Cerebellar cortex (tissue), 1 donor: ENCODE data around the gene TRIM72.
A peak's percentile ranks its signal among the peaks of the same experiment; 100 is the strongest.
"Not testable (repeated sequence)": the region's sequence is repeated elsewhere in the genome, so short reads cannot be mapped to it uniquely, and the experiment has no call there.

Experiments used
- DNase-seq: peaks from one replicate; pipeline ENCODE4 v3.0.0-alpha.2; 2015; ENCODE audit warnings: low spot score

TRIM72 gene

GRCh38 chr16:31256466-31256865 lies 42.5 kb downstream of the TRIM72 start:
- DNase-seq: no peak

- no peak for DNase-seq
Measured at GRCh38 chr16:31258366-31258765, 44.4 kb downstream of the TRIM72 start.

GRCh38 chr16:31260136-31260931 lies 46.4 kb downstream of the TRIM72 start:
- no peak for DNase-seq

- DNase-seq: no peak
Measured at GRCh38 chr16:31262084-31262483, 48.2 kb downstream of the TRIM72 start.

GRCh38 chr16:31265329-31266245 lies 51.7 kb downstream of the TRIM72 start:
- no peak for DNase-seq

- no peak for DNase-seq
Measured at GRCh38 chr16:31267332-31268032, 53.6 kb downstream of the TRIM72 start.

GRCh38 chr16:31268033-31268365 lies 54.1 kb downstream of the TRIM72 start:
- DNase-seq: no peak

- DNase-seq: no peak
Measured at GRCh38 chr16:31268891-31269290, 55.0 kb downstream of the TRIM72 start.

- no peak for DNase-seq
Measured at GRCh38 chr16:31269541-31269940, 55.6 kb downstream of the TRIM72 start.

GRCh38 chr16:31269973-31270372 lies 56.1 kb downstream of the TRIM72 start:
- DNase-seq: not testable (repeated sequence)

GRCh38 chr16:31270795-31271194 lies 56.9 kb downstream of the TRIM72 start:
- DNase-seq: no peak

- no peak for DNase-seq
Measured at GRCh38 chr16:31271621-31272190, 57.8 kb downstream of the TRIM72 start.

- DNase-seq: no peak
Measured at GRCh38 chr16:31273187-31273586, 59.3 kb downstream of the TRIM72 start.

- DNase-seq: peak; percentile 98
Measured at GRCh38 chr16:31273676-31274075, 59.8 kb downstream of the TRIM72 start.

- peak; percentile 75 for DNase-seq
Measured at GRCh38 chr16:31274831-31275816, 61.2 kb downstream of the TRIM72 start.

GRCh38 chr16:31276600-31276999 lies 62.7 kb downstream of the TRIM72 start:
- no peak for DNase-seq

- no peak for DNase-seq
Measured at GRCh38 chr16:31277659-31278260, 63.8 kb downstream of the TRIM72 start.

GRCh38 chr16:31278853-31279252 lies 64.9 kb downstream of the TRIM72 start:
- DNase-seq: not testable (repeated sequence)
